HG02571 (cell line): ENCODE results near the gene ADCY7.

Experiments used
- ATAC-seq: cut with Tn5 transposase; IDR thresholded peaks from one replicate; pipeline ENCODE4 v1.9.1; 2021; ENCODE audit warnings: mild to moderate bottlenecking, moderate library complexity; ENCODE audit not compliant: unreplicated experiment

Gene ADCY7

DNA sequence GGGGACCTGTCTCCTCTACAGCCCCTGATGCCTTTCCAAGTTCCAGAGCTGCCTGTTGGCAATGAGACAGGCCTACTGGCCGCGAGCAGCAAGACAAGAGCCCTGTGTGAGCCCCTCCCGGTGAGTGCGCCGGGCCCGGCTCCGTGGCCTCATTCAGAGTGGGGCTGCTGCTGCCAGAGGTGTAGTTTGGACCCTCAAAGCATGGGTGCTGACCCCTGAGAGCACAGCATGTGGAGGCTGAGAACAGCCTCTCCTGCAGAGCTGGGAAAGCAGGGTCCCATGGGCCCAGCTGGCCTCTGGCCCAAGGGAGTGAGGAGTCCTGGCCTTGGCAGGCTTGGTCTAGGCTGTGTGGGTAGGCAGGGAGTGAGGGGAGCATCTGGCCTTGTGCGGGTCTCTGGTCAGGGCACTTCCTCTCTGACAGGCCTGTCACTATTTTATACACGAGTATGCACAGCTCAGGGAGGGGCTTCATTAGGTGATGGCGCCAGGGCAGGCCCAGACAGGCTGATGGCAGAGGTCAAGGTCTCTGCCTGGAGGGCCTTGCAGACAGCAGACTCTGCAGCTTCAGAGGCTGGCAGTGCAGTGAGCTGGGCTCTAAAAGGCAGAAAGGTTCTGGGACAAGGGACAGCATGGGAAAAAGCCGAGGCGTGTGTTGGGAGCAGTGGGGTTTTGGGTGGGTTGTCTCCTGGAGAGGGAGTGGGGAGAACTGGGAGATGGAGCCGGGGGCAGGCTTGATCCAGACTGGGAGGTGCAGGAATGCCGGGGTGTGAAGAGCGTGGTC, 43.4 kb downstream of the ADCY7 start:
- no peak for ATAC-seq

DNA sequence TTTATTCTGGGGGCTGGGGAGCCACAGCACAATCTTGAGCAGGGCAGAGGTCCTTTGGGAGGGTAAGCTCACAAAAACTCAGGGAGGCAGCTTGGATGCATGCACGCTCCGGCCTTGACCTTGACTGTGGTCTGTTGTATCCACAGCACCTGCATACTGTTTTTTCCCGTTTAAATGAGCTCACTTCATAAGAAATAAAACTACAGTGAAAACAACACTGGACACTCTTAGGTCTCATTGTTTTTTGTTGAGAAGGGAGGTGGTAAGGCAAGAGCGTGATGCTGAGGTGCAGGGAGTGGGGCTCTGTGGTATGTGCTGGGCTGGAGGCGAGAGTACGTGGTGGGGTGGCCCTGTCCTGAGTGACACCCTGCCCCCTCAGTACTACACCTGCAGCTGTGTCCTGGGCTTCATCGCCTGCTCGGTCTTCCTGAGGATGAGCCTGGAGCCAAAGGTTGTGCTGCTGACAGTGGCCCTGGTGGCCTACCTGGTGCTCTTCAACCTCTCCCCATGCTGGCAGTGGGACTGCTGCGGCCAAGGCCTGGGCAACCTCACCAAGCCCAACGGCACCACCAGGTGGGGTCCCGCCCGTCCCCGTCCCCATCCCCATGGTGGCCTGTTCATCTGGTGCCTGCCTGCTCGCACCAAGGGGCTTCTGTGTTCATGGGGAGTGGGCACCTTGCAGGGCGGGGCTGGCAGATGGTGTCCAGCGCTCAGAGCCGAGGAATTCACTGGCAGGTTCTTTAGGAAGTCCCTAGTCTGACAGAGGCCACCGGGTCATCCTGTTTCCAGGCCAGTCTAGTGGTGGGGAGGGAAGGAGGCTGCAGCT, 44.2 kb downstream of the ADCY7 start:
- no peak for ATAC-seq

DNA sequence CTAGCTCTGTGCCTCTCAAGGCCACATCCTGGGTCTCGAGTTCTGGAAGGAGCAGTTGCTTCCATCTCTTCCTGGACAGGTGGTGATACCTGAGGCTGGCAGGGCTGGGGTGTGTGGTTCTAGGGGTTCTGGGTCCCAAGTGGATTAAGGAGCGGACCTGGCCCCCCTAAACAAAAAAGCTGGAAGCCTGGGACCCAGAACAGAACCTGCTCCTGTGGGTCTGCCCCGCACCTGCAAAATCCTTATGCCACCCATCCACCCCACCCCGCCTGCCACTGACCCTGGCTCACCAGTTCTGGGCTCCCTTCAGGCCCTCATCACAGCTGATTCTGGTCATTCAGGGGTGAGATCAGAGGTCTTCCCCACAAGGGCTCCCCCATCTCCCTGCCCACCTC, 44.8 kb downstream of the ADCY7 start:
- no peak for ATAC-seq

DNA sequence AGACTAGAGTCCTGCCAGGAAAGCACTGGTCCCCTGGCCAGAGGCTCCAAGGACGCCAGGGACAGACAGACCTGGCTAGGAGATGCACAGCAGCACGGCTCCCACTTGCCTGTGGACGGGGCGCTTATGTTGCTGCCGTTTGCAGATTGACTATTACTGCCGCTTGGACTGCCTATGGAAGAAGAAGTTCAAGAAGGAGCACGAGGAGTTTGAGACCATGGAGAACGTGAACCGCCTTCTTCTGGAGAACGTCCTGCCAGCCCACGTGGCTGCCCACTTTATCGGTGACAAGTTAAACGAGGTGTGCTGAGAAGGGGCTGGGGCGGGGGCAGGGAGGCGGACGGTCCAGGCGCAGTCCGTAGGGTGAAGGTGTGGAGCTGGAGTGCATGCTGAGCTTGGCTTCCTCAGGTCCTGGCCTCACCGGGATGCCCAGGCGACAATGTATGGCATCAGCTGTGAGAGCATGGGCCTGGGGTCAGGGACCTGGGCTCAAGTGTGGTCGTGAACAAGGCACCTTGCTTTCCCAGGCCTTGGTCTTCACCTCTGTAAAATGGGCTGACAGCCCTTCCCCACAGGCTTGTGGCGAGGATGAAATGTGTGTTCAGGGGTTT, 45.6 kb downstream of the ADCY7 start:
- no peak for ATAC-seq

DNA sequence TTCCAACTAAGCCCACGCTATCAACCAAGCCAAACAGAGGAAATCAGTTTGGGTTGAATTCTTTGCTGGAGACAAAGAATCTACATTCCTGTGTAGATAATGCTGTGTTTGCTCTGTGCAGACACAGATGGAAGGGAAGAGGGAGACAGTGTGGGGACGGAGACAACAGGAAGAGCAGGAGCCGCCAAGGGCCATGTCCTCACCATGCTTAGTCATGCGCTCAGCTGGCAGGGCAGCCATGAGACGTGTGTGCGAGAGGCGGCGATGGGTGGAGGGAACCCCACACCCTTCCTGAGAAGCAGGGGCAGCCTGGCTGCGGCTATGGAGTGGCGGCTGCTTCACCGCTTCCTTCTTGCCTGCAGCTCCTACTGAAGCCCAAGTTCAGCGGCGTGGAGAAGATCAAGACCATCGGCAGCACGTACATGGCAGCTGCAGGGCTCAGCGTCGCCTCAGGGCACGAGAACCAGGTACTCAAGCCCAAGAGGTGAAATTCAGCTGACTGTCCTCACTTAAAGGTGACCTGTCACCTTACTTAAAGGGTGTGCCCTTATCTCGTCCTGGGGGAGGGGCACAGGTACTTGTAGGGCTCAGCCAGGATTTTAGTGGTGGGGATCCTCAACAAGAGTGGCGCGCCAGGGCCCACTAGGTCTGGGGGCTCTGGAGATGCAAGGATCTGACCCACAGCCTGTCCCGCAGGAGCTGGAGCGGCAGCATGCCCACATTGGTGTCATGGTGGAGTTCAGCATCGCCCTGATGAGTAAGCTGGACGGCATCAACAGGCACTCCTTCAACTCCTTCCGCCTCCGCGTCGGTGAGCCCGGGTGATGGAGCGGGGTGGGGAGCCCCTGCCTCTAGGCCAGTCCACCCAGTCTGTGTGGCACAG, 47.5 kb downstream of the ADCY7 start:
- ATAC-seq: no peak

DNA sequence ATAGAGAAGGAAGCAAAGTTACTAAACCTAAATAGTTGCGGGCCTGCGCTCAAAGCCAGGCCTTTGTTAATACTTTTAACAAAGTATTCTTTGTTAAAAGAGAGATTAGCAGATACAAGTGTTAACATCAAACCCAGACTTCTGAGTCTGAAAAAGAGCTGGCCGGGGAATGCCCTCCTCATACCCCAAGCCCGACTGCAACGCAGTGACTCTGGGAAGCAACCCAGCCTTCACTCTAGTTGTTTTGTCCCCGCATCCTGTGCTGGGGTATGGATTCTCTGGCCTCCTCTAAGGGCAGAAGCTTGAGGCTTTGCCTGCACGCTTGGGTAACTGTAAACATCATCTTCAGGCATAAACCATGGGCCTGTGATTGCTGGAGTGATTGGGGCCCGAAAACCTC, 48.3 kb downstream of the ADCY7 start:
- no peak for ATAC-seq

- no peak for ATAC-seq
Measured at GRCh38 chr16:50315346-50315997, 49.1 kb downstream of the ADCY7 start.

DNA sequence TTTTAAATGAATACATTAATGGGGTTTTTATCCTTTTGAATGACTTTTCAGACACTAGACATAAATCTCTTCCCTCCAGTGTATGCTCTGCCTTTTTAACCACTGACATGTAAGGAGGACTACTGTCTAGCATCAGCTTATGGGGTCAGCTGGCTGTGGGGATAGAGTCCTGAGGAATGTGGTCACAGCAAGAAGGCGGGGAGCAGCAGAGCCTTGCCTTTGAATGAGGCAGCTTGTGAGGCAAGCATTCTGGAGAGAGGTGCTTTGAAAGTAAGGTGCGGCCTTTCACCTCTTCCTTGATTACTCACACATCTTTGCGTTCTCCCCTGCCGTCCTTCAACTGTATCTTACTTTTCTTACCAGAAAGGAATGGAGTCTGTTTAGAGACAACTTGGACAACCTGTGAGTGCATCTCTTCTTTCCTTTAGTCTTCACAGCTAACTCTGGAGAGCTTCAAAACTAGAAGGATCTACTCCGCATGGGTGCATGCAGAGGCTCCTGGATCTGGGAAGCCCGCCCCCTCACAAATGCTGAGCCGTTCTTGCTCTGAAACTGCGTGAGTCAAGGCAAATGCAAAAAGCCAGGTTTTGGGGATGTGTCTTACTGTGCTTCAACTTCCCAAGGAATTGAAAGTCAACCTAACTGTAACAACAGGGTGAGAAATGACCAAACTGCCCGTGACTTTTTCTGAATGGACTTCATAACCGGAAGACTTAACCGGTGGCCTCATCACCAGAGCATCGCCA, 49.9 kb downstream of the ADCY7 start:
- no peak for ATAC-seq

DNA sequence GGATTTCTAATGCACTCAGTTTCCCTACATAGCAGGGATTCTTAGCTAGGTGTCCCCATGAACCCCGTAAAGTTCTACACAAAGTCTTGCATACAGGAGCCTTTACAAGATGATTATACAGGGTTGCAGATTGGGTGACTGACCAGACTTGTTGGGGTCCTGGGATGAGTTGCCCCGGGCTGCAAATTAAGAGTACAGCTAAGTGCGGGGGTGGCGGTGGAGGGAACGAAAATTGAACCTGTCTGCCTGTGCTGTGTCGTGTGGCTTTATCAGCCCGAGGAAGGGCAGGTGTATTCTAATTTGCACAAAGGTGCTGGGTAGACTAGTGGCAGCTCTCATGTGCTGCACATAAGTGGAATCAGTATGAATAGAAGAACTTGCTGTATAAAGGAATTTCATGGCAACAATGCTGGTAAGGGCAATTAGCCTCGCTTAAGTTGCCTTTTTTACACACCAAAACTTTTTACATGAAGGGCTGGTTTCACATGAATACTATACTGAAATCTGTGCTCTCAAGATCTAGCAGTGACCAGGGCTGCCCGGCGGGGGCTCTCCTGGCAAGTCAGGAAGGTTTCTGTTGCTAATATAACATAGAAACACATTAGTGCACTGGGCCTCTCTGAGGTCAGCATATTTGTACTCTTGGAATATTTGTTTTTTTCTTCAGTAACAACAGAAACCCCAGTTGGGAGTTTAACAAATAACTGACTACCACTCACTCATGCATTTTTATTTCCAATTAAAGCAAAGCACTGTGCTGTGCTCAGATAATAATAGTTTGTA, 50.7 kb downstream of the ADCY7 start:
- no peak for ATAC-seq

- ATAC-seq: no peak
Measured at GRCh38 chr16:50318796-50319578, 52.6 kb downstream of the ADCY7 start.

- ATAC-seq: no peak
Measured at GRCh38 chr16:50320310-50320709, 54.0 kb downstream of the ADCY7 start.

DNA sequence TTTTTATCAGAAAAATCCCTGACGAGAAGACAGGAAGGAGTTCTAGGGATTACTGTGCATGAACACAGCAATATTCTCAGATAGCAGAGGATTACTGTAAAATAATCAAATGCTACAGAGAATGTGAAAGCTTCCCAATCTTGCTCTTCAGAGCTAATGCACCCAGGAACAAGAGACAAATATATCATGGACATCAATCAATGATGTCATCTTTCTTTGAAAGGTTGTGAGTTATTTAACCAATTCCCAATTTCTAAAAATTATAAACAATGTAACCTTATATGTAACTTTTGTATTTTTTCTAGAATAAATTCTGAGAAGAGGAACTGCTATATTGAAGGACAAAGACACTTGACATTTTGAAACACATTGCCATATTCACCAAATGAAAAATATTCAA, 56.0 kb downstream of the ADCY7 start:
- ATAC-seq: no peak

GRCh38 chr16:50323335-50324011, 57.1 kb downstream of the ADCY7 start:
- ATAC-seq: no peak

- no peak for ATAC-seq
Measured at GRCh38 chr16:50324345-50324744, 58.0 kb downstream of the ADCY7 start.

- ATAC-seq: no peak
Measured at GRCh38 chr16:50326264-50326663, 59.9 kb downstream of the ADCY7 start.

- ATAC-seq: peak; percentile 66
Measured at GRCh38 chr16:50326835-50327465, 60.6 kb downstream of the ADCY7 start.
